DMS 273 treated with DMSO at 0.1 percent for 48 hours (cell line): ENCODE data around the gene ANKMY2.
"Not testable (repeated sequence)": the region's sequence is repeated elsewhere in the genome, so short reads cannot be mapped to it uniquely, and the experiment has no call there.

Experiments
- DNase-seq: peaks from one replicate; lab custom pipeline; 2025; lab: John Stamatoyannopoulos, UW

Gene ANKMY2

GRCh38 chr7:16659854-16660497 lies 14.4 kb upstream of the ANKMY2 start:
- not testable (repeated sequence) for DNase-seq

- peak; percentile 94 for DNase-seq
These were observed 12.2 kb upstream of the ANKMY2 start for GRCh38 chr7:16657656-16658279.

GRCh38 chr7:16656141-16656540 lies 10.6 kb upstream of the ANKMY2 start:
- DNase-seq = no peak

GRCh38 chr7:16655394-16655793 lies 9.8 kb upstream of the ANKMY2 start:
- DNase-seq = no peak

- DNase-seq = no peak
These were observed 7.3 kb upstream of the ANKMY2 start for GRCh38 chr7:16652888-16653287.

GRCh38 chr7:16652240-16652583 lies 6.7 kb upstream of the ANKMY2 start:
- no peak for DNase-seq

- no peak for DNase-seq
These were observed 6.1 kb upstream of the ANKMY2 start for GRCh38 chr7:16651396-16652239.

GRCh38 chr7:16650266-16650665 lies 4.7 kb upstream of the ANKMY2 start:
- no peak for DNase-seq

- no peak for DNase-seq
These were observed 3.6 kb upstream of the ANKMY2 start for GRCh38 chr7:16649196-16649595.

GRCh38 chr7:16648551-16648950 lies 3.0 kb upstream of the ANKMY2 start:
- no peak for DNase-seq

- DNase-seq = no peak
These were observed 1.9 kb upstream of the ANKMY2 start for GRCh38 chr7:16647435-16647960.

- peak; percentile 38 for DNase-seq
These were observed 1.0 kb upstream of the ANKMY2 start for GRCh38 chr7:16646472-16647072.

- no peak for DNase-seq
These were observed 640 bp downstream of the ANKMY2 start for GRCh38 chr7:16644636-16645592.

- no peak for DNase-seq
These were observed 1.4 kb downstream of the ANKMY2 start for GRCh38 chr7:16644157-16644556.

- no peak for DNase-seq
These were observed 7.0 kb downstream of the ANKMY2 start for GRCh38 chr7:16638282-16639280.

GRCh38 chr7:16637379-16637778 lies 8.2 kb downstream of the ANKMY2 start:
- DNase-seq = no peak

GRCh38 chr7:16636555-16637101 lies 8.9 kb downstream of the ANKMY2 start:
- no peak for DNase-seq

GRCh38 chr7:16634271-16634738 lies 11.2 kb downstream of the ANKMY2 start:
- DNase-seq = no peak

- DNase-seq = no peak
These were observed 14.9 kb downstream of the ANKMY2 start for GRCh38 chr7:16630654-16631053.

GRCh38 chr7:16627236-16627635 lies 18.3 kb downstream of the ANKMY2 start:
- no peak for DNase-seq
